GM12873 (cell line): ENCODE results near the gene UBR4.

Experiments used
- TF ChIP-seq, protein P1 (sequence below): IDR thresholded peaks from 2 replicates; pipeline ENCODE4 v1.5.1; 2012; ENCODE audit warnings: low read depth, mild to moderate bottlenecking, moderate library complexity, low read length, control low read depth; ENCODE audit not compliant: insufficient read depth; ENCODE audit errors: missing control alignments

The UBR4 gene

DNA sequence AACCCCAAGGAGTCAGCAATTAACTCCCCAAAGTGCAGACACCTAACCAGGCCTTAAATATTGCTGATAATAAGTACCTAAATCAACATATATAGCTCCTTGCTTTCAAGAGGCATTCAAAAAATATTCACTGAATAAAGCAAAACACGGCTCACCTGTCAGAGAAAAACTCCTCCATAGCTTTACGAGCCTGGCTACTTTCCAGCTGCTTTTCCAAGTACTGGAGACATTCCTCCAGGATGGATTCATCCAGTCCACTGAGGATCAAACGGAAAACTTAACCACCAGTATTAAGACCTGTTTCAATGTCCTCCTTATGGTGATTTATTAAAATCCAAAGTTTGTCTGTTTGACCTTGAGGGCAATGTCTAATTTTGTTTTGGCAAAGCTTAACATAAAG lies 44.6 kb downstream of the UBR4 start:
- TF ChIP-seq, protein P1, sequence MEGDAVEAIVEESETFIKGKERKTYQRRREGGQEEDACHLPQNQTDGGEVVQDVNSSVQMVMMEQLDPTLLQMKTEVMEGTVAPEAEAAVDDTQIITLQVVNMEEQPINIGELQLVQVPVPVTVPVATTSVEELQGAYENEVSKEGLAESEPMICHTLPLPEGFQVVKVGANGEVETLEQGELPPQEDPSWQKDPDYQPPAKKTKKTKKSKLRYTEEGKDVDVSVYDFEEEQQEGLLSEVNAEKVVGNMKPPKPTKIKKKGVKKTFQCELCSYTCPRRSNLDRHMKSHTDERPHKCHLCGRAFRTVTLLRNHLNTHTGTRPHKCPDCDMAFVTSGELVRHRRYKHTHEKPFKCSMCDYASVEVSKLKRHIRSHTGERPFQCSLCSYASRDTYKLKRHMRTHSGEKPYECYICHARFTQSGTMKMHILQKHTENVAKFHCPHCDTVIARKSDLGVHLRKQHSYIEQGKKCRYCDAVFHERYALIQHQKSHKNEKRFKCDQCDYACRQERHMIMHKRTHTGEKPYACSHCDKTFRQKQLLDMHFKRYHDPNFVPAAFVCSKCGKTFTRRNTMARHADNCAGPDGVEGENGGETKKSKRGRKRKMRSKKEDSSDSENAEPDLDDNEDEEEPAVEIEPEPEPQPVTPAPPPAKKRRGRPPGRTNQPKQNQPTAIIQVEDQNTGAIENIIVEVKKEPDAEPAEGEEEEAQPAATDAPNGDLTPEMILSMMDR: no peak

DNA sequence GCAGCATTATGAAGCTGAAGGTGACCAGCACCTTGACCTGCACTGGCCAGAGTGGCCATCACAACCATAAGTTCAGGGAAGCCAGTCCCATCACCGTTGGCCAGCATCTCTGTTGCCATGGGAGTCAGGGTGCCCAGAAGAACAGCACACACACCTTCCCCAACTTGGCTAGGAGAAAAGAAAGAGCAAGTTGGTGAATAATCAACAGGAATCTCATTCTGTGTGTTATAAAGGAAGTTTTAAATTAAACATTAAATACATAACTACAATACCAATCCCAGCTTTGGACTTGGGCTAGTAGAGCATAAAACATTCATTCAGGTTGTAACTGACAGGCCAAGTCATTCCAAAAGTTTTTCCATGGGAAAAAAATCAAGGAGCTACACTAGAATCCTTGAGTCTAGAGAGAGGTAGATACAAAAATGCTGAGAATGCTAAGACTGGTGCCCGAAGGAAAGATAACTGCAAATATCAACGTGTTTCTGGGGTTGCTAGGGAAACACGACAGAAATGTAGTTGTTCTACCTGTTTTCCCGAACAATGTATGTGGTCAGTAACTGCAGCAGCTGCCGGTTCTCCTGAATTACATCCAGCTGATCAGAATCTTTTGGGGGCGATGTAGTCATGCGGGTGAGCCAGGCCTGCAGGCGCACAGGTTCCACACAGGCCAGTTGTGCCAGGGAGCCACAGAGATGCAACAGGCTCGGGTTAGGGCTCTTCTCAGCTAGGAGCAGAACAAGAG lies 45.6 kb downstream of the UBR4 start:
- TF ChIP-seq, protein P1: no peak

DNA sequence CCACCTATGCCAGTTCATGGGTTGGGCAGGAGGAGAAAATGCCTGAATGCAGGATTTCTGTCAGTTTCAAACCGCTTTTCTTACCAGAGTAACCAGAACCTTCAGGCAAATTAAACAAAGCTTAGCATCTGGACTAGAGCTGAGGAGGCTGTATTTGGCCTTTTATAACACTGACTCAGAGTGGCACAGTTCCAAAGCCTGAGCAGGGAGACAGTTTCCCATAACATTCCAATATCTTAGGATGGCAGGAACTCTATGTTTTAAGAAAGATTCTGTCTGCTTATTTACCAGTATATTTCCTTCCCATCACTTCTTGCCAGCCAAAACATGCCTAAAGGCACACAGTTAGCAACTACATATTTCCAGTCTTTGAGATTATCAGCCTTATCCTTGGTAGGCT lies 46.8 kb downstream of the UBR4 start:
- TF ChIP-seq, protein P1: no peak

DNA sequence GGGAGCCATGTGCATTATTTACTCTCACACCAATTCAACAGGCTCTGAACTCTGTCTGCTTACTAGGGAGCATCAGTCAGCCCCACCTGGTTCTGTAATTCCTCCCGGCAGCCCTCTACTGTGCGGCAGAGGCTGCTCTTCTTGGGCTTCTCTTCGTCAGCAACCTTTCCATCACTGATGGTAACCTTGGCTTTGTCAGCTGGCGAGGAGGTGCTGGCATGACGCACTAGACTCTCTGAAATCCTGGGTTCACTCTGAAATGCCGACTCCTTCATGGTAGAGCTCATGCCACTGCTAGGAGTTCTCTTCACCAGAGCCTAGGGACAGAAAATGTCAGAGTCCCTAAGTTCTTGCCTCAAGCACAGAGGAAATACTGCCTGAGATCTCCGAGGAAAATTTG lies 49.2 kb downstream of the UBR4 start:
- TF ChIP-seq, protein P1: no peak

DNA sequence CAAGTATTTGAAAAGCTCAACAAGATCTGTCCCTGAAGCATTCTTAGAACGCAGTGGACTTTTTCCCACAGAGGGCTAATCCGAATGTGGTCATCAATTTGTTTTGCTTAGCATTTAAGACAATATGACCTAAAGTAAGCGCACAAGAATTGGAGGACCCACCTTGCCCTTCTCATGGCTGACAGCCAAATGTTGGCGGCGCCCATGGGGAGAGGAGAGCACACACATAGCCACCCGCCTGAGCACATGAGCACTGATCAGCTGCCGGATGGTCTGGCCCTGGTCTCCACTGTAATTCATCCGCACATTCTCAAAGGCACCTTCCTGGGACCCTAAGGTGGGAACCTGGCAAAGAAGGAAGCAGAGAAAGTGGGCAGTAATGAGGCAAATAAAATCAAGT lies 52.4 kb downstream of the UBR4 start:
- TF ChIP-seq, protein P1: no peak

DNA sequence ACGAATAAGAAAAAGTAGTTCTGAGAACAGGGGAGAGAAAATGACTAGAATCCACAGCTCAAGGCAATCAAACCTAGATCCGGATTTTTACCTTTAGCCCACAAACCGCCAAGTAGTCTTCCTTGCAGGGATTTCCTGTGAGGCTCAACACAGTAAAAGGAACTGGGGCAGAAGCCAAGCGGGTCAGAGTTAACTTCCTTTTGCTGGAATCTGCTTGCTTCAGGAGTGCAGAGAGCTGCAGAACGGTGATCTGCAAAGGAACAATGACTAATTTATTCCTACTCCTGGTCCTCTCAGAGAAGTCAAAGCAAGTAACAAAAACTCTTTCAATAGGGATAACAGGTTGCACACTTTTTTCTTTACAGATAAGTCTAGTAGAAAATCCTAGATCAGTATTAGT lies 53.4 kb downstream of the UBR4 start:
- TF ChIP-seq, protein P1: no peak

DNA sequence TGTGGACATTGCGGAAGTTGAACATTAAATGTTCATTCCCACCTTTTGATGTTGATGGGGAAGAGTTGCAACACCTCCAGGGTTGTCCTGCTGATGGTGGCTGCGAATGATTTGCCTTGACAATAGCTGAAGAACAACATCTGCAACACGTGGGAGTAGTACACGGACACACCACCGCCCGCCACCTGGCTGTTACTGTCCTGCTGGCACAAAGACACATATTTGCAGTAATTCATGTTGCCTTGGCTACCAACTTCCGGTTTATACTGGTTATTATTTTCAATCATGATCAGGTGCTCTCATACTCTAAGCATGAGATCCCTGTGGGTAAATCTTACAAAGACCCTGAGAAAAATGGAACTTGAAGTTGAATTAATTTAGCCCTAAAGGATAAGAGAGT lies 55.2 kb downstream of the UBR4 start:
- TF ChIP-seq, protein P1: no peak
